C4-2B (cell line): ENCODE results near the gene SSBP3.

ENCODE experiments used
- ZFX ChIP-seq: fragments of 450-650 bp; IDR thresholded peaks from 2 replicates; pipeline ENCODE4 v1.6.1; 2017
- TF ChIP-seq, protein P1 (sequence below): fragments of 450-650 bp; conservative IDR thresholded peaks from 2 replicates; pipeline ENCODE4 v1.5.1; 2017; ENCODE audit warnings: mild to moderate bottlenecking

DNA sequence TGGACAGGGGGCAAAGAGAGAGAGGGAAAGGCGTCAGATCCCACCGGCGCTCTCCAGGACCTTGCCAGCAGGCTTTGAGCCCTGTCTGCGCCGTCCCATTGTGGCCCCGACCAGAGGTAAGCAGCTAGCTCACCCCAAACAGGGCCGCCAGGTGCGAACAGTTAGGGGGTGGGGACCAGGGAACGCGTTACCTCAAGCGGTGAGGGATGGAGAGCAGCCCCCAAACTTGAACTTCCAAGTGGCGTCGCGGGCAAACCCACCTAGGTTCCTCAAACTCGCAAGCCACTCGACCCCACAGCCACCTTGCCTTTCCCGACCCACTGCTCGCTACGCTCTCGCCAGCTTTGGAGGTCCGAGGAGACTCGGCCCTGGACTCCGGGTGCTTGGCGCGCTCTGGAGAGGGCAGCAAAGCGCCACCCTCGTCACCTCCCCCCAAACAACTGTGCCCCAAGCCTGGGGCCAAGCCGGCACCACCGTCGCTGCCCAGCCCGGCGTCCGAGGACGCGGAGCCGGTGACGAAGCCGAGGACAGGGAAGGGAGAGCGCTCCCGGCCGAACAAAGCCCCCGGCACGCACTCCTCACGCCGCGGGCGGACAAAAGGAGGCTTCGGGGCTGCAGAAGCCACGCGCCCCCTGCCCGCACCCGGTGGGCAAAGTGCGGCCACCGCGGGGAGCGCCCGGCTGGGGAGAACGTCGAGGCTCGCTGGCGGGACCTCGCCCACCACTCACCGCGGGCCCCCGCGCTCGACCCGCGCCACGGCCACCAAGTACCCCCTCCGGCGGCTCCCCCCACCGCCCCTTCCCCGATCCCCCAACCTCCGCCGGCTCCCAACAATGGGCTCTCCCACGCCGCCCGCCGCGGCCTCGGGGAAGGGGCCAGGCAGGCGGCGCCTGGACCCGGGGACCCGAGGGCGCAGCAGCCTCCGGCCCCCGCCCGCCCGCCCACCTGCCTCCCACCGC, 976 bp downstream of the SSBP3 start:
- TF ChIP-seq, protein P1, sequence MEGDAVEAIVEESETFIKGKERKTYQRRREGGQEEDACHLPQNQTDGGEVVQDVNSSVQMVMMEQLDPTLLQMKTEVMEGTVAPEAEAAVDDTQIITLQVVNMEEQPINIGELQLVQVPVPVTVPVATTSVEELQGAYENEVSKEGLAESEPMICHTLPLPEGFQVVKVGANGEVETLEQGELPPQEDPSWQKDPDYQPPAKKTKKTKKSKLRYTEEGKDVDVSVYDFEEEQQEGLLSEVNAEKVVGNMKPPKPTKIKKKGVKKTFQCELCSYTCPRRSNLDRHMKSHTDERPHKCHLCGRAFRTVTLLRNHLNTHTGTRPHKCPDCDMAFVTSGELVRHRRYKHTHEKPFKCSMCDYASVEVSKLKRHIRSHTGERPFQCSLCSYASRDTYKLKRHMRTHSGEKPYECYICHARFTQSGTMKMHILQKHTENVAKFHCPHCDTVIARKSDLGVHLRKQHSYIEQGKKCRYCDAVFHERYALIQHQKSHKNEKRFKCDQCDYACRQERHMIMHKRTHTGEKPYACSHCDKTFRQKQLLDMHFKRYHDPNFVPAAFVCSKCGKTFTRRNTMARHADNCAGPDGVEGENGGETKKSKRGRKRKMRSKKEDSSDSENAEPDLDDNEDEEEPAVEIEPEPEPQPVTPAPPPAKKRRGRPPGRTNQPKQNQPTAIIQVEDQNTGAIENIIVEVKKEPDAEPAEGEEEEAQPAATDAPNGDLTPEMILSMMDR: no peak
- no peak for TF ChIP-seq ZFX
